A673 (cell line): ENCODE data around the gene MTCH2. TPM values are rescaled to one million over a fixed set of nuclear protein-coding genes. Genes with fewer than 3 reads are reported as not detected.

ENCODE experiments used
- Bru-seq: library from RNA; stranded (reverse); fragments of 400-500 nt; gene quantifications from one replicate; lab custom pipeline; 2021; lab: Mats Ljungman, UMichigan
- BruChase-seq, 2 experiments: library from RNA; stranded (reverse); fragments of 400-500 nt; gene quantifications; one replicate each; lab custom pipeline; 2021; lab: Mats Ljungman, UMichigan
- BruUV-seq: library from RNA; stranded (reverse); fragments of 400-500 nt; replicated peaks from 2 replicates; lab custom pipeline; 2021; lab: Mats Ljungman, UMichigan
- CTCF ChIA-PET: fragments of 300-600 bp; sonication (Branson Sonifier 250); formaldehyde crosslinking; loops from one replicate; lab custom pipeline; 2022; ENCODE audit warnings: antibody characterized with exemption; lab: Charles Lee
- POLR2A ChIA-PET: fragments of 300-600 bp; sonication (Branson Sonifier 250); formaldehyde crosslinking; loops from one replicate; lab custom pipeline; 2022; ENCODE audit warnings: antibody characterized with exemption; ENCODE audit not compliant: low non-redundant PET; lab: Charles Lee
- DNase-seq: peaks from one replicate; pipeline ENCODE4 v3.0.0-alpha.2; 2015; ENCODE audit warnings: low spot score
- H3K27ac ChIP-seq: fragments of 200-600 bp; sonication (generic); 2 replicates; pipeline ENCODE4 v1.5.1; 2016; ENCODE audit warnings: mixed run types, low read depth, mild to moderate bottlenecking, mixed read lengths, antibody characterized with exemption, low read length; ENCODE audit not compliant: poor library complexity, severe bottlenecking
- H3K27me3 ChIP-seq: fragments of 200-600 bp; sonication (generic); replicated peaks from 2 replicates; pipeline ENCODE4 v1.6.1; 2017; ENCODE audit warnings: mixed run types, low read depth, mild to moderate bottlenecking, mixed read lengths, antibody characterized with exemption, low read length; ENCODE audit not compliant: insufficient read depth, poor library complexity
- H3K36me3 ChIP-seq: fragments of 200-600 bp; sonication (generic); 2 replicates; pipeline ENCODE4 v1.6.1; 2016; ENCODE audit warnings: mixed run types, mild to moderate bottlenecking, mixed read lengths, antibody characterized with exemption, low read length; ENCODE audit not compliant: insufficient read depth, poor library complexity, severe bottlenecking
- H3K4me1 ChIP-seq: fragments of 200-600 bp; sonication (generic); 2 replicates; pipeline ENCODE4 v1.6.1; 2017; ENCODE audit warnings: mixed run types, mild to moderate bottlenecking, mixed read lengths, antibody characterized with exemption, low read length; ENCODE audit not compliant: insufficient read depth, poor library complexity, severe bottlenecking
- H3K4me3 ChIP-seq: fragments of 200-600 bp; sonication (generic); 2 replicates; pipeline ENCODE4 v1.5.1; 2016; ENCODE audit warnings: low read depth, mixed run types, mild to moderate bottlenecking, mixed read lengths, low read length; ENCODE audit not compliant: poor library complexity, severe bottlenecking
- H3K9me3 ChIP-seq: fragments of 200-600 bp; sonication (generic); 2 replicates; pipeline ENCODE4 v1.6.1; 2016; ENCODE audit warnings: mixed run types, low read depth, mild to moderate bottlenecking, mixed read lengths, antibody characterized with exemption, low read length; ENCODE audit not compliant: poor library complexity, severe bottlenecking
- CTCF ChIP-seq: fragments of 300-800, 200-600 bp; sonication (generic); conservative IDR thresholded peaks from 2 replicates; pipeline ENCODE4 v1.5.1; 2017; ENCODE audit warnings: low read depth, mild to moderate bottlenecking, antibody characterized with exemption, low read length, moderate library complexity, mixed read lengths
- EZH2 ChIP-seq: fragments of 200-600 bp; sonication (generic); IDR thresholded peaks from 2 replicates; pipeline ENCODE4 v1.6.1; 2017; ENCODE audit warnings: borderline replicate concordance, low read depth, mild to moderate bottlenecking, mixed read lengths, antibody characterized with exemption, low read length; ENCODE audit not compliant: poor library complexity, severe bottlenecking
- intact Hi-C: fragments of 100-400 bp; cut with micrococcal nuclease; formaldehyde crosslinking; loops from one replicate; pipeline ENCODE4 v1.10.0; 2022; ENCODE audit not compliant: unreplicated experiment
- long read RNA-seq: library from polyadenylated mRNA; stranded (forward); transcript quantifications from one replicate; pipeline ENCODE4 v2.0.0, GENCODE V29; 2022
- total RNA-seq: library from RNA; stranded (reverse); gene quantifications from 2 replicates; pipeline ENCODE4 v1.2.3, GENCODE V29; 2021

The MTCH2 gene
- total RNA-seq (367 and 382 TPM in 2 replicates), Bru-seq, nascent RNA (percentile 92 among the genes with signal in this experiment), BruChase-seq, experiment 1, labeled RNA remaining after a 2-hour chase (percentile 94 among the genes with signal in this experiment), BruChase-seq, experiment 2, labeled RNA remaining after a 6-hour chase (percentile 96 among the genes with signal in this experiment)
- long read RNA-seq, transcript MTCH2-201 (13 exons, 2,587 nt) = major isoform, 556 of 728 reads
- long read RNA-seq, partial matches to known transcripts = 9 of 728 reads
- long read RNA-seq, other reads (novel, unspliced or antisense) = 162 of 728 reads

GRCh38 chr11:47642099-47642855 is at the start of gene MTCH2:
MTCH2 (minus strand) TSS chr11:47642559; CDS start chr11:47642465, 94 bp downstream.
- no peaks in the 10 kb centered on the region for H3K27me3 ChIP-seq
- no TSS peak for BruUV-seq
- H3K9me3 ChIP-seq = no peaks in the 10 kb centered on the region
- peaks cover 15% of the 10 kb centered on the region for H3K4me1 ChIP-seq
- peak within 1 kb of the TSS; percentile 70 for H3K4me3 ChIP-seq
- intact Hi-C loops = loop anchor here (2.0 to 10.0 kb wide), 3 partner anchors 57 to 205 kb away; partner anchors contain the start of genes AGBL2, FAM180B and NUP160
- CTCF ChIA-PET = no interaction called here
- POLR2A ChIA-PET = no interaction called here
- TF ChIP-seq EZH2 (no peak), CTCF (peak; percentile 52; the same call in 1 of the 2 replicates)
- H3K27ac ChIP-seq = peak within 1 kb of the TSS; percentile 79
- H3K36me3 ChIP-seq = peaks cover 23% of the 10 kb centered on the region
- peak; percentile 100 for DNase-seq

GRCh38 chr11:47691979-47692378 is 49.6 kb upstream of the MTCH2 start:
- TF ChIP-seq CTCF (no peak), EZH2 (no peak)
- Histone ChIP-seq H3K27ac (no peak overlapping the region), H3K9me3 (no peaks in the 10 kb centered on the region), H3K4me1 (no peaks in the 10 kb centered on the region), H3K36me3 (no peaks in the 10 kb centered on the region), H3K4me3 (no peak overlapping the region), H3K27me3 (no peaks in the 10 kb centered on the region)
- CTCF ChIA-PET = interaction anchor here (0.7 kb wide), 1 partner anchor 163 kb away, joined by 3 read pairs; no protein-coding TSS in a partner anchor
- intact Hi-C loops = no loop called here
- DNase-seq = no peak
- POLR2A ChIA-PET = interaction anchor here (0.7 kb wide), 1 partner anchor 225 kb away, joined by 3 read pairs; no protein-coding TSS in a partner anchor
- BruUV-seq = no TSS peak

GRCh38 chr11:47689480-47689879 is 47.1 kb upstream of the MTCH2 start:
- Histone ChIP-seq H3K4me3 (no peak overlapping the region), H3K4me1 (no peaks in the 10 kb centered on the region), H3K36me3 (no peaks in the 10 kb centered on the region), H3K9me3 (no peaks in the 10 kb centered on the region), H3K27me3 (no peaks in the 10 kb centered on the region), H3K27ac (no peak overlapping the region)
- ChIA-PET CTCF (interaction anchor here (0.5 kb wide), 1 partner anchor 138 kb away, joined by 6 read pairs; no protein-coding TSS in a partner anchor), POLR2A (interaction anchor here (0.5 kb wide), 1 partner anchor 183 kb away, joined by 3 read pairs; no protein-coding TSS in a partner anchor)
- no TSS peak for BruUV-seq
- intact Hi-C loops = no loop called here
- TF ChIP-seq EZH2 (no peak), CTCF (no peak)
- no peak for DNase-seq
